K562 treated with DMSO at 1 percent for 24 hours (cell line): ENCODE data around the gene OR2G6. TPM values are rescaled to one million over a fixed set of nuclear protein-coding genes. Genes with fewer than 3 reads are reported as not detected.

Experiments used
- total RNA-seq: library from RNA; unstranded; fragments of 300-600 nt; gene quantifications from 2 replicates; pipeline ENCODE4 v1.2.3, GENCODE V29; 2022; ENCODE audit warnings: low read depth; ENCODE audit not compliant: insufficient read depth

OR2G6 gene
- not detected in 2 replicates for total RNA-seq

GRCh38 chr1:248507773-248508172 lies at the start of gene OR2G6:
OR2G6 (plus strand) TSS chr1:248508073; CDS start chr1:248521647, 13,574 bp downstream.

GRCh38 chr1:248473051-248473450 lies 34.8 kb upstream of the OR2G6 start, which contains the start of gene OR2T3:
OR2T3 (plus strand) TSS chr1:248473351; CDS start chr1:248473351, 0 bp downstream.

GRCh38 chr1:248488289-248488688 lies 19.6 kb upstream of the OR2G6 start, which contains the start of gene OR2T5:
OR2T5 (plus strand) TSS chr1:248488589; CDS start chr1:248488589, 0 bp downstream.

GRCh38 chr1:248562672-248563071 lies 54.8 kb downstream of the OR2G6 start, which contains the start of gene OR2T29:
OR2T29 (minus strand) TSS chr1:248562772; CDS start chr1:248559491, 3,281 bp downstream.

GRCh38 chr1:248574657-248575056 lies 66.8 kb downstream of the OR2G6 start, which contains the start of gene OR2T34:
OR2T34 (minus strand) TSS chr1:248574757; CDS start chr1:248574757, 0 bp downstream.

Other genes starting within 250 kb of the OR2G6 start
- not detected in 2 replicates for gene OR2T33, start 230.1 kb upstream of the OR2G6 start, total RNA-seq
- gene OR2T12, start 204.6 kb upstream of the OR2G6 start, total RNA-seq: not detected in 2 replicates
- gene OR2M7, start 183.5 kb upstream of the OR2G6 start, total RNA-seq: not detected in 2 replicates
- not detected in 2 replicates for gene OR14C36, start 159.3 kb upstream of the OR2G6 start, total RNA-seq
- not detected in 2 replicates for gene OR2T4, start 146.4 kb upstream of the OR2G6 start, total RNA-seq
- not detected in 2 replicates for gene OR2T6, start 132.3 kb upstream of the OR2G6 start, total RNA-seq
- gene OR2T1, start 105.0 kb upstream of the OR2G6 start, total RNA-seq: not detected in 2 replicates
- gene OR2T2, start 62.4 kb upstream of the OR2G6 start, total RNA-seq: not detected in 2 replicates
- not detected in 2 replicates for gene OR2T3, start 34.7 kb upstream of the OR2G6 start, total RNA-seq
- not detected in 2 replicates for gene OR2T5, start 19.5 kb upstream of the OR2G6 start, total RNA-seq
- gene OR2T29, start 54.7 kb downstream of the OR2G6 start, total RNA-seq: not detected in 2 replicates
- gene OR2T34, start 66.7 kb downstream of the OR2G6 start, total RNA-seq: not detected in 2 replicates
- gene OR2T10, start 89.6 kb downstream of the OR2G6 start, total RNA-seq: not detected in 2 replicates
- gene OR2T11, start 127.0 kb downstream of the OR2G6 start, total RNA-seq: not detected in 2 replicates
- not detected in 2 replicates for gene OR2T35, start 137.2 kb downstream of the OR2G6 start, total RNA-seq
- gene OR2T27, start 147.5 kb downstream of the OR2G6 start, total RNA-seq: not detected in 2 replicates
- not detected in 2 replicates for gene OR14I1, start 194.7 kb downstream of the OR2G6 start, total RNA-seq
- 1.0 and 2.2 TPM in 2 replicates for gene LYPD8, start 247.7 kb downstream of the OR2G6 start, total RNA-seq